ENCODE measurements around the gene PEA15. TPM values are rescaled to one million over a fixed set of nuclear protein-coding genes. Genes with fewer than 3 reads are reported as not detected.

Gene PEA15
- total RNA-seq, 3 donors from 2014 or later (not counting 1 experiment from before 2014, with no cell fraction given): 25.3 to 27.9 (median 25.5) TPM

DNA sequence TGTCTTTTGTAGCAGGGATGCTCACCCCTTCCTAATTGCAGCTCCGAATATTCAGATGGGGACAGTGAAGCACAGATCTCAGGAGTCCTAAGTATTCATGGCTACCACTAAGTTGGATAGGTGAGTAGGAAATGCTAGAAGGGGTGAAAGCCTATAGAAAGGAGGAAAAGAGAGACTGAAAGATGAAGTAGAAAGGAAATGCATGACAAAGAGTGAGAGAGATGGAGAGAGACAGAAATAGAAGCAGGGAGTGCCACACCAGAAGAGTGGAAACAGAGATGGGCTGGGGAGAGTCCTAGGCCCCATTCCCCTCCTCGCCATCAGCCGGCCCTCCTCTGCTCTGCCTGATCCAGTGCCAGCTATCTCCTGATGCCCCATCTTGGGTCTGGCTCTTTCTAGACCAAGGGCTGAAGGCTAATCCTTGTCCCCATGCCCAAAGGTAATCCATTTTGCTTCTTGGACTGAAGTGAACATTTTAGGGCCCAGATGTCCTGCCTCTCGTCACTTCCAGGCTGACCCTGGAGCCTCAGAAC, 2.0 kb downstream of the PEA15 start:
- Histone ChIP-seq H3K9me3 (ENCODE audit: control insufficient read depth, insufficient read depth, low read length) (no peaks in the 10 kb centered on the region), H3K27me3 (ENCODE audit: control insufficient read depth, insufficient read depth, low read length) (no peaks in the 10 kb centered on the region), H3K4me3 (ENCODE audit: low read length) (no peak overlapping the region), H3K4me1 (ENCODE audit: control insufficient read depth, insufficient read depth, low read length) (peaks cover 22% of the 10 kb centered on the region), H3K36me3 (ENCODE audit: control insufficient read depth, insufficient read depth, low read length) (peaks cover 17% of the 10 kb centered on the region), H3K27ac (ENCODE audit: low read length) (no peak overlapping the region)
- intact Hi-C loops (cut with micrococcal nuclease): no loop called here
- peak overlapping the region; percentile 72 to 90 for H3K27ac Mint-ChIP-seq
- H3K4me1 Mint-ChIP-seq: peaks cover 22 to 39% of the 10 kb centered on the region in 2 donors
- H3K36me3 Mint-ChIP-seq: no peaks in the 10 kb centered on the region
- DNase-seq: no peak
- peak overlapping the region; percentile 68 for H3K4me3 Mint-ChIP-seq
- WGBS (ENCODE audit: insufficient coverage): 92% methylated on average over 4 of the region's 4 CpGs
- no peaks in the 10 kb centered on the region for H3K27me3 Mint-ChIP-seq (ENCODE audit: low read depth in 2 of 2)
- TF ChIP-seq, protein P1, sequence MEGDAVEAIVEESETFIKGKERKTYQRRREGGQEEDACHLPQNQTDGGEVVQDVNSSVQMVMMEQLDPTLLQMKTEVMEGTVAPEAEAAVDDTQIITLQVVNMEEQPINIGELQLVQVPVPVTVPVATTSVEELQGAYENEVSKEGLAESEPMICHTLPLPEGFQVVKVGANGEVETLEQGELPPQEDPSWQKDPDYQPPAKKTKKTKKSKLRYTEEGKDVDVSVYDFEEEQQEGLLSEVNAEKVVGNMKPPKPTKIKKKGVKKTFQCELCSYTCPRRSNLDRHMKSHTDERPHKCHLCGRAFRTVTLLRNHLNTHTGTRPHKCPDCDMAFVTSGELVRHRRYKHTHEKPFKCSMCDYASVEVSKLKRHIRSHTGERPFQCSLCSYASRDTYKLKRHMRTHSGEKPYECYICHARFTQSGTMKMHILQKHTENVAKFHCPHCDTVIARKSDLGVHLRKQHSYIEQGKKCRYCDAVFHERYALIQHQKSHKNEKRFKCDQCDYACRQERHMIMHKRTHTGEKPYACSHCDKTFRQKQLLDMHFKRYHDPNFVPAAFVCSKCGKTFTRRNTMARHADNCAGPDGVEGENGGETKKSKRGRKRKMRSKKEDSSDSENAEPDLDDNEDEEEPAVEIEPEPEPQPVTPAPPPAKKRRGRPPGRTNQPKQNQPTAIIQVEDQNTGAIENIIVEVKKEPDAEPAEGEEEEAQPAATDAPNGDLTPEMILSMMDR (IDR thresholded peaks at IDR 0.05): no peak
- no peak for ATAC-seq
- no peaks in the 10 kb centered on the region for H3K9me3 Mint-ChIP-seq

DNA sequence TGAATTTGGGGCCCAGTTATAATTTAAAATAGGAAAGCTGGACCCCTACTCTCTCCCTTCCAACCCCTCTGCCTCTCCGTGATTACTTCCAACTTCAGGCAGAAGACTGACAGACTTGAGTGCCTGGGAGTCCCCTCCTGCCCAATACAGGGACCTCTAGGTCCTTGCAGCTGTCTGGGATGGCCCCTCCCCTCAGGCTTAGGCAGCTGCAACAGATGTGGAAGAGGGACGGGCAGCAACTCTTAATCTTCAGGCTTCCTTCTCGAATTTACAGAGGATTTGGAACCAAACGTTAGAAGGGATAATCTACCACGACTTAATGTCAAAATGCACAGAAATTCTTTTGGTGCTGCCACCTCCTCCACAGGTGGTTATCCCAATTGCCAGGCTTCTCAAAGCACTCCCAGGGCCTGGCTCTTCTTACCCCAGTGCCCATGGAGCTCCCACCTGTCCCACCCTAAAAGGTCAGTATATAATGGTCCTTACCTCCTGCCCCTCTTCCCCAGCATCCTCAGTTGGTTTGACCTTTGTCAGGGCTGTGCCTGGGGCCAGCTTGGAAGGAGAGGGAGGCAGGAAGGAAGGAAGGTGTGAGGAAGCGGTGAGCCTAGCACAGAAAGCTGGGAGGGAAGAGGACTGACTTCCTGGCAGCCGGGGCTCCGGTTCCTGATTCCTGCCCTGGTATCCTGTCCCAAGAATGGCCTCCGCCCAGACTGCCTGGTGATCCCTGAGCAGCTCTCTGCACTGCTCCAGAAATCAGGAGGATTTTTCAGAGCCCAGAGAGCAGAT, 2.8 kb downstream of the PEA15 start:
- 90% methylated on average over 9 of the region's 9 CpGs for WGBS (ENCODE audit: insufficient coverage)
- H3K27me3 Mint-ChIP-seq (ENCODE audit: low read depth in 2 of 2): no peaks in the 10 kb centered on the region
- intact Hi-C loops (cut with micrococcal nuclease): no loop called here
- ATAC-seq (no peak), DNase-seq (no peak)
- H3K27ac Mint-ChIP-seq: peak overlapping the region; percentile 72 to 90
- TF ChIP-seq, protein P1 (IDR thresholded peaks at IDR 0.05): no peak
- H3K4me3 Mint-ChIP-seq: no peak overlapping the region
- H3K4me3 ChIP-seq (ENCODE audit: low read length): no peak overlapping the region
- H3K27ac ChIP-seq (ENCODE audit: low read length): no peak overlapping the region
- H3K4me1 Mint-ChIP-seq: peaks cover 22 to 39% of the 10 kb centered on the region in 2 donors
- H3K36me3 ChIP-seq (ENCODE audit: control insufficient read depth, insufficient read depth, low read length): peaks cover 25% of the 10 kb centered on the region
- H3K9me3 ChIP-seq (ENCODE audit: control insufficient read depth, insufficient read depth, low read length): no peaks in the 10 kb centered on the region
- no peaks in the 10 kb centered on the region for H3K27me3 ChIP-seq (ENCODE audit: control insufficient read depth, insufficient read depth, low read length)
- H3K36me3 Mint-ChIP-seq: no peaks in the 10 kb centered on the region
- H3K4me1 ChIP-seq (ENCODE audit: control insufficient read depth, insufficient read depth, low read length): peaks cover 22% of the 10 kb centered on the region
- no peaks in the 10 kb centered on the region for H3K9me3 Mint-ChIP-seq

DNA sequence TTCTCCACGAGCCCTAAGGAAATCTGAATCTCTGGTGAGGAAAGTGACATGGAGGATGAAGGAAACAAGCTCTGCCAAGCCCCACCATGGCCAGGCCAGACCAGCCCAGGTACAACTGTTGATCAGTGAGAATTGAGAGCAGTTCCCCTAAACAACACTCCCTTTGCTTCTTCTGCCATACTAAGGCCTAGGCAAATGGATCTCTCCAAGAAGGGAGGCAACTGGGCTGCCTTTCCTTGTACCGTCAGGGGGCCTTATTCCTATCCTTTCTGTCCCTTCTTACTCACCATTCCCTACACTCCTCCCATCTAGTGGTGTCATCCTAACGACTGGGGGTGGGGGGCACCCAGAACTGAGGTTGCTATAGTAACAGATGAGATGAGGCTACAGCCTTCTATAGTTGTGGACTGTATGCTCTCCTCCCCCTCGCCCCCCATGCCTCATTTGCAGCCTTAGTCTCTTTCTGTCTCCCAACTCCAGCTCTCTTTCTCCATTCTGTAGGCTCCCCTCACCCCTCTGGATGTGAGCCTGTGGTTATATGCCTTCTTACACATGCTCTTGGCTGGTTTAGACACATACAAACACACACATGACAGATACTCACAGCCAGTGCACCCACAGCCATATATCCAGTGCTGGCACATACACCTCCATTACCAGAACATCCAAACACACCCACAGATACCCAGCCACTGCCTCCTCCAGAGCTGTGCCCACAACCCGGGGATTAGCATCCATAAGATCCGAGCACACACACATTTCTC, 3.6 kb downstream of the PEA15 start:
- Mint-ChIP-seq H3K4me1 (peaks cover 22 to 39% of the 10 kb centered on the region in 2 donors), H3K27ac (peak overlapping the region; percentile 72 to 90), H3K36me3 (no peaks in the 10 kb centered on the region), H3K4me3 (no peak overlapping the region), H3K9me3 (no peaks in the 10 kb centered on the region), H3K27me3 (ENCODE audit: low read depth in 2 of 2) (no peaks in the 10 kb centered on the region)
- Histone ChIP-seq H3K27ac (ENCODE audit: low read length) (no peak overlapping the region), H3K9me3 (ENCODE audit: control insufficient read depth, insufficient read depth, low read length) (no peaks in the 10 kb centered on the region), H3K27me3 (ENCODE audit: control insufficient read depth, insufficient read depth, low read length) (no peaks in the 10 kb centered on the region), H3K36me3 (ENCODE audit: control insufficient read depth, insufficient read depth, low read length) (peaks cover 31% of the 10 kb centered on the region), H3K4me3 (ENCODE audit: low read length) (no peak overlapping the region), H3K4me1 (ENCODE audit: control insufficient read depth, insufficient read depth, low read length) (peaks cover 22% of the 10 kb centered on the region)
- intact Hi-C loops (cut with micrococcal nuclease): no loop called here
- WGBS (ENCODE audit: insufficient coverage): 89% methylated on average over 6 of the region's 6 CpGs
- ATAC-seq: no peak
- no peak for DNase-seq
- TF ChIP-seq, protein P1 (IDR thresholded peaks at IDR 0.05): no peak

All from natural killer cell (primary cell).